GM19025 (cell line): ENCODE measurements around the gene SERTAD4.
"Not testable (repeated sequence)": the region's sequence is repeated elsewhere in the genome, so short reads cannot be mapped to it uniquely, and the experiment has no call there.

Source experiments
- ATAC-seq: cut with Tn5 transposase; IDR thresholded peaks from one replicate; pipeline ENCODE4 v1.9.1; 2021; ENCODE audit warnings: mild to moderate bottlenecking, low read depth, moderate library complexity; ENCODE audit not compliant: unreplicated experiment

The SERTAD4 gene

DNA sequence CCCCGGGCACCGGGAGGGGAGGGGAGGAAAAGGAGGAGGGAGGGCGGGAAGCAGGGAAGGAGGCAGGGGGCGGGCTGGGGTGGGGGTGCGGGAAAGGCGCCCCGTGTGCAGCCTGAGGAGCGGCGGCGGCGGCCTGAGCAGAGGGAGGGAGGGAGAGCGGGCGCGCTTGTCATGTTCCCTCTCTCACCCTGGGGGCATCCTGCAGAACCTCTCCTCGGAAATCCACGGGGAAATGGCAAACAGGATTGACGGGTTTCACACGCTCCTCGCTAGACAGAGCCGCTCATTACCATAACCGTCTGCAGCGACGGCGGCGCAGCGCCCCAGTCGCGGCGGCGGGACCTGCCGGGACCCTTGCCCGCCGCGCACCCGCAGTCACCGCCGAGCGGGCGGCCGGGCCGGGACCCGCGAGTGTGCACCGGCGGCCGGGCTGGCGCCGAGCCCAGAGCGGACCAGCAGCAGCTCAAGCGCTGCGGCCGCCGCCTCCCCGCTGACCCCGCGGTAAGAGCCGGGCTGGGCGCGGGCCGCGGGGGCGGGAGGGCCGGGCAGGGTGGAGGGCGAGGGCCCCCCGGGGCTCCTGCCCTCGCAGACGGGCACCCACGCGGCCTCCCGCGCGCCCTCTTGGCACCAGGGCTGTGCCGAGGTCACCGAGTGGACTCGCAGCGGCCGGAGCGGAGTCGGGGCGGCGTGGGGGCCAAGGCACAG is at the start of gene SERTAD4:
Gene SERTAD4, plus strand, starts transcription at position 286 of the 705 bp plus-strand sequence. CDS start 5,165 bp downstream, outside the sequence.
- ATAC-seq: no peak

DNA sequence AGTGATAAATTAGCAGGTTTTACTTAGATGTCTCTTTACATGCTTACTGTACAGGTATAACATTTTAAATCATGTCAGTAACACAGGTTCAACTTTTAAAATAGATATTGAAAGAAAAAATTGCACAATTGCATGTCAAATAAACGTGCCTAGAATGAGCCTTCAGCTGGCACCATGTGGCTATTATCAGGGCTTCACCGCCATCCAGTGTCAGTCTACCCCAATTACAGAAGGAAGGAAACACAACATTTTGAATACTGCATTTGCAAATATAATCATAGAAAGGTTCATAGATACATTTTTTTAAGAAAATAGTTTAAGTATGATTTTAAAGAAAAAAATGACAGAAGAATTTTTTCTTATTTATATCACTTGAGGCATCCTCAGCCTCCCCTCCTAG is 47.5 kb upstream of the SERTAD4 start:
- ATAC-seq: no peak

DNA sequence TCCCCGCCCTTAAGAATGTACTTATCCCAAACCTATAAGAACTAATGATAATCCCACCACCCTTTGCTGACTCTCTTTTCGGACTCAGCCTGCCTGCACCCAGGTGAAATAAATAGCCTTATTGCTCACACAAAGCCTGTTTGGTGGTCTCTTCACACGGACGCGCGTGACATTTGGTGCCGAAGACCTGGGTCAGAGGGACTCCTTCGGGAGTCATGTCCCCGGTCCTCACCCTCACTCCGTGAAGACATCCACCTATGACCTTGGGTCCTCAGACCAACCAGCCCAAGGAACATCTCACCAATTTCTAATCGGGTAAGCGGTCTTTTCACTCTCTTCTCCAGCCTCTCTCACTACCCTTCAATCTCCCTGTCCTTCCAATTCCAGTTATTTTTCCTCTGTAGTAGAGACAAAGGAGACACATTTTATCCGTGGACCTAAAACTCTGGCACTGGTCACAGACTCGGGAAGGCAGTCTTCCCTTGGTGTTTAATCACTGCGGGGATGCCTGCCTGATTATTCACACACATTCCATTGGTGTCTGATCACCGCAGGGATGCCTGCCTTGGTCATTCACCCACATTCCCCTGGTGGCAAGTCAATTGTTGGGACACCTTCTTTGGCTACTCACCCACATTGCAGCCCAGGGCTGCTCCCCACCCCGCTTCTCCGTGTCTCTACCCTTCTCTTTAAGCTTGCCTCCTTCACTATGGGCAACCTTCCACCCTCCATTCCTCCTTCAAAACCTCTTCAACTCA is 44.6 kb upstream of the SERTAD4 start:
- not testable (repeated sequence) for ATAC-seq

DNA sequence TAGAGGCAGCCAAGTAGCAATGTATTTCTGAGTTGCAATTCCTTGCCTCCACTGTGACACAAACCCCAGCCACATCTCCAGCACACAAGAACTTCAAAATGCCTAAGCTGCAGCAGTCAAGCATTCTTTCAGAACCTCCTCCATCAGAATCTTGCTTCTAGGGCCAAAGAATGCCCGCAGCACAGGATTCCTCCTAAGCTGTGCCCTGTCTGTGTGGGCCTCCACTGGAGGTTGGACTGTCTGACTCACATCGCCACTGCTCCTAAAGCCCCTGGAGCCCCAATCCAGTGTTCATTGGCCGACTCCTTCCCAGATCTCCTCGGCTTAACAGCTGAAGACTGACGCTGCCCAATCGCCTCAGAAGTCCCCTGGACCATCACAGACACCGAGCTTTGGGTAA is 43.2 kb upstream of the SERTAD4 start:
- ATAC-seq: no peak

DNA sequence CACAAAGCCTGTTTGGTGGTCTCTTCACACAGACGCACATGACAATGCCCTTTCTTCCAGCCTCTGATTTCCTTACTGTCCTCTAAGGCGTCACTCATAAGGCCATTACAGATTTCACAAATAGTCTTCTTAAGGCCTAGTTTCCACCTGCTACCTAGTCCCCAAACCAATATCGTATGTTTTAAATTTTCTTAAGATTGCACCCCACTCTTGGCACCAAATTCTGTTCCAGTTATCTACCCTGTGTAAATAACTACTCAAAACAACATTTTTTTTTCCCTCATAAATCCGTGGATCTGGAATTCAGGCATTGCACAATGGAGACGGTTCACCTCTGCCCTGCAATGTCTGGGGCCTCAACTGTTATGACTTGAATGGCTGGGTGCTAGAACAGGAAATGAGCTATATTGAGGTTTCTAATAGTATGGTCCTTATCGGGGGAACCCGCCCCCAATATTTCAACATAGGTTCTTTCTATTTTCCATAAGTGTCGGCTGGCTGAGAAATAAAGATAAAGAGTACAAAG is 36.9 kb upstream of the SERTAD4 start:
- no peak for ATAC-seq

DNA sequence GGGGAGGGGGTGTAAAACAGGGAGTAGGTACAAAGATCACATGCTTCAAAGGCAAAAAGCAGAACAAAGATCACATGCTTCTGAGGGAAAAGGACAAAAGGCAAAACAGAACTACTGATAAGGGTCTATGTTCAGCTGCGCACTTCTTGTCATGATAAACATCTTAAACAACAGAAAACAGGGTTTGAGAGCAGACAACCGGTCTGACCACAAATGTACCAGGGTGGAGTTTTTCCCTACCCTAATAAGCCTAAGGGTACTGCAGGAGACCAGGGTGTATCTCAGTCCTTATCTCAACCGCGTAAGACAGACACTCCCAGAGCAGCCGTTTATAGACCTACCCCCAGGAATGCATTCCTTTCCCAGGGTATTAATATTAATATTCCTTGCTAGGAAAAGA is 36.3 kb upstream of the SERTAD4 start:
- not testable (repeated sequence) for ATAC-seq

DNA sequence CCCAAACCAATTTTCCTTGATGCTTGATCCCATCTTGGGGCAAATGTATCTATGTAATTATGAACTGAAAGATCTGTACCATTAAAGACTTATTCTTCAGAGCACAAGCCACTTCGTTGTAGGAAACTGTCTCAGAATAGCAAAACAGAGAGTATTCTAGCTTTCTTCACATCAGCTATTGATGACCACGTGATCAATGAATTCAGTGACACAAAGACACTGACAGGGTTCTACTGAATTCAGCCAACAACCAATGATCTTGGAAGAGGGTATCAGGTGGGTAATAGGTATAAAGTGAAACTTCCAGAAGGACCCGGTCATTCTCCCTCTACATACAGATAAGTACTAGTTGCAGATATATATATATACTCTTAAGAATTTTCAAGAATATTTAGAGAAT is 33.8 kb upstream of the SERTAD4 start:
- no peak for ATAC-seq

DNA sequence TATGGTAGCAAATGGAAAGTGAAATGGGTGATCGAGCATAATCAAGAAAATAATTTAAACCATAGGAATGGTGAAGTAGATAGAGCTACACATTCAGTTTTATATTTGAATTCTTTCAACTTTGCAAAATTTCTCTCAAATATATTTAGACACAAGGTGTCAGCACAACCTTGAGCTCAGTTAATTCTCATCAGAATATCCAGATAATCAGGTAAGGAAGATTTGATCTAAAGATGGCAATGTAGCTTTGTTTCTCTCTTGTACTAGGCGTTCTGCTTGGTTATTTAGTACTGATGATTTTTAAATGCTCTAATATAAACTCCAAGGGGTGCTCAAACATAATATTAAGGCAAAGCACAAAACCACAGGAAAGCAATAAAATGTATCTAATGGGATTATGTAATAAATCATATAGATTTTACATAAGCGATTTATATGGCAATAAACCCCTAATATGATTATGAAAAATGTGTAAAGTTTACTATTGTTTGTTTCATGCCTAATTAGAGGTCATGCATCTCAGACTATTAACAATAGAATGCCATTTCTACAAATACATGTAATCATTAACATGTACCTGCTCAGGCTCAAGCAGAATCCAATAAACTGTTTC is 32.4 kb upstream of the SERTAD4 start:
- no peak for ATAC-seq

DNA sequence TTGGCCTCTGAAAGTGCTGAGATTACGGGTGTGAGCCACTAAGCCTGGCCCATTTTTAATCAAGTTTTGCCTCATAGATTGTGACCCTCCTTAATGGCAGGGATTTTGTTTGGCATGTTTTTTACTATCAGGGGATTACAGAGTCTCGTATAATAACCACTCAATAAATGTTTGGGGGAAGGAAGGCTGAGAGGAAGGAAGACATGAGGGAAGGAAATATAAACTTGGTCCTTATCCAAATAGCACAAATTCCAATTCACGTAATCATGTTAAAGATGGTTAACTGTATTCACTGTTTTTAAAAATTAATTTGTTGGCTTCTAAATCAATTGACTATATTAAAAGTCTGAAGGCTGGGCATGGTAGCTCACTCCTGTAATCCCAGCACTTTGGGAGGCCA is 30.9 kb upstream of the SERTAD4 start:
- no peak for ATAC-seq

DNA sequence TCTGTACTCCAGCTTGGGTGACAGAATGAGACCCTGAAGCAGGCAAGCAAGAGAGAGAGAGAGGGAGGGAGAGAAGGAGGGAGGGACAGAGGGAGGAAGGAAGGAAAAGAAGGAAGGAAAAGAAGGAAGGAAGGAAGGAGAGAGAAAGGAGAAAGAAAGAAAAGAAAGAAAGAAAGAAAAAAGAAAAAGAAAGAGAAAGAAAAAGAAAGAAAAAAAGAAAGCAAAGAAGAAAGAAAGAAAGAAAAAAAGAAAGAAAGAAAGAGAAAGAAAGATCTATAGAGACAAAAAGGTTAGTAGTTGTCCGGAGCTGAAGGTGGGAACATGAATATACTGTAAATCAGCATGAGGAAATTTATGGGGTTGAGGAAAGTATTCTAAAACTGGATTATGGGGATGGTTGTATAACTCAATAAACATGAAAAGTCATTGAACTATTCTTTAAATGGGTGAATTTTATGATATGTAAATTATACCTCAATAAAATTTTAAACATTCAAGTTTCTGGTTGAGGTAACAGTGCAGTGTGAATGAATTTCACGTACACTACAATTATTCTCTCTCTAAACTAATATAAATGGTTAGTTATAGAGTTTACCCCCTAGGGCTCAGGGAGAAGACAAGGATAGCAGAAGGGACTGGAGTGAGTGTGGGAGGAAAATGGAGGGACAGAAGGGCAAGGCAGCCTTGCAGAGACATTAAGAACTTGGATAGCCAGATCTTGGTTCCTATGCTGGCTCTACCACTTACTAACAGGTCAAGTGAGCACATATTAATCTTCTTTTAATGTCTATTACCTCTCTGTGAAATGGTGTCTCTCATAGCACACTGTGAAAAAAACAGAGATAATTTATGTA is 24.8 kb upstream of the SERTAD4 start:
- no peak for ATAC-seq

DNA sequence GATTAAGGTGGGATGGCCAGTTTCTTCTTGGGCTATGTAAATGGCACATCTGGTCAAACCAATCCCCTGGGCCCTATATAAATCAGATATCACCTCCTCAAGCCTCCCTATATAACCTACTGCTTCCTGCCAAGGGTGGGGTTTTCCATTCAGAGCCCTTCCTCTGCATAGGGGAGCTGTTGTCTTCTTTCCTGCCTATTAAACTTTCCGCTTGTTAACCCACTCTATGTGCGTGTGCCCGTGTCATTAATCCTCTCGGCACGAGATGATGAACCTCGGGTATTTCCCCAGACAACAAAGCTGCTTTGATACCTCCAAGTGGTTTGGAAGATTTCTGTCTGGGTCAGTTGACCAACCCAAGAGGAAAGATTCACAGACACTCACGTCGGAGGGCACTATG is 19.3 kb upstream of the SERTAD4 start:
- no peak for ATAC-seq

DNA sequence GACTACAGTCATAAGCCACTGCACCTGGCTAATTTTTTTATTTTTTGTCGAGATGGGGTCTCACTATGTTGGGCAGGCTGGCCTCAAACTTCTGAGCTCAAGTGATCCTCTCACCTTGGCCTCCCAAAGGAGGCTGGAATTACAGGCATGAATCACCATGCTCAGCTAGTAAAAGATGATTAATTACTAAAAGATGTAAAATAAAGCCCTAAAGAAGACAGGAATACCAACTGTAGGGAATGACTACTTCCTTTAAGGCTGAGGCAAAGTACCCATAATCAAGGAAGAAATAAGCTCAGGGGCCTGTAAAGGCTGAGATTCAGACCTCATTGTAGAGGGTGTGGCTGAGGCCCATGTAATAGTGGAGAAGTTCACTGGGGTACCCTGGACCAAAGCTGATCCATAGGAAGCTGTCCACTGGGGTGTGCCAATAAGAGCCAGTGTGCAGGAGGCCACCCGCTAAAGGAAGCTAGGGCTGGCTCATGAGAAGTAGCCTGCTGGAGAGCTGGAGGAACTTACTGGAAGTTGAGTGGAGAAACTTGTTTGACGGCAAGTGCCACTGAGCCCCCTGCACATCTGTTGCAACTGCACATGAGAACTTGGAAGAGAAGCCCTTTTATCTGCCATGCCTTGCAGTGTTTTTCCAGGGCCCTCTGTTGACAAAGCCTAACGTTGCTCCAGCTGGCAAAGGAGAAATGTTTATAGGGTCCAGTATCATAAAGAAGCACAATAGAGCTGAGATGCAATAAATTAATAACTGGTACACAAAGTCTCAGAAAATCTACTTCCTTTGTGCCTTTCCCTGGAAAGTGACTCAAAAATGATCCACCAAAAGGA is 17.8 kb upstream of the SERTAD4 start:
- no peak for ATAC-seq

DNA sequence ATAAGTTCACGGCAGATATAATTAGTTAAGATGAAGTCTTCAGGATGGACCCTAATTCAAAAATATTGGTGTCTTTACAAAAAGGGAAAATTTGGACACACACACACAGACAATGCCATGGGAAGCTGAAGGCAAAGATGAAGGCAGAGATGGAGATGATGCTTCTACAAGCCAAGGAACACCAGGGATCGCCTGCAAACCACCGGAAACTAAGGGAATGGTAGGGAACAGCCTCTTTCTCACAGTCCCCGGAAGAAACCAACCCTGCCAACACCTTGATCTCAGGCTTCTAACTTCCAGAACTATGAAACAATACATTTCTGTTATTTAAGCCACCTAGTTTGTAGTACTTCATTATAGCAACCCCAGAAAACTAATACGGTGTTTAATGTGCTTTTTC is 15.1 kb upstream of the SERTAD4 start:
- ATAC-seq: no peak

DNA sequence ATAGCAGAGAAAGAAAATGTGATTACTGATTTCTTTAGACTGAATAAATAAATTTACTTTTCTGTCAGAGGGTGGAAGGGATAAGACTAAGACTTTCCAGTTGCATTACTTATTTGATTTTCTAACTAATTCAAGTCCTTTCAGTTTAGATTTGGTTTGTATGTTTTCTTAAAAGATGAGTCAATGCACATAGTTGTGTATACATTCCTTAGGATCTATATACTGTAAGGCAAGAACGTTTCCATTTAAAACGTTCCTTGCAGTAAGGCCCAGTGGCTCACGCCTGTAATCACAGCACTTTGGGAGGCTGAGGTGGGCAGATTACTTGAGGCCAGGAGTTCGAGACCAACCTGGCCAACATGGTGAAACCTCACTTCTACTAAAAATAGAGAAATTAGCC is 14.5 kb upstream of the SERTAD4 start:
- no peak for ATAC-seq

DNA sequence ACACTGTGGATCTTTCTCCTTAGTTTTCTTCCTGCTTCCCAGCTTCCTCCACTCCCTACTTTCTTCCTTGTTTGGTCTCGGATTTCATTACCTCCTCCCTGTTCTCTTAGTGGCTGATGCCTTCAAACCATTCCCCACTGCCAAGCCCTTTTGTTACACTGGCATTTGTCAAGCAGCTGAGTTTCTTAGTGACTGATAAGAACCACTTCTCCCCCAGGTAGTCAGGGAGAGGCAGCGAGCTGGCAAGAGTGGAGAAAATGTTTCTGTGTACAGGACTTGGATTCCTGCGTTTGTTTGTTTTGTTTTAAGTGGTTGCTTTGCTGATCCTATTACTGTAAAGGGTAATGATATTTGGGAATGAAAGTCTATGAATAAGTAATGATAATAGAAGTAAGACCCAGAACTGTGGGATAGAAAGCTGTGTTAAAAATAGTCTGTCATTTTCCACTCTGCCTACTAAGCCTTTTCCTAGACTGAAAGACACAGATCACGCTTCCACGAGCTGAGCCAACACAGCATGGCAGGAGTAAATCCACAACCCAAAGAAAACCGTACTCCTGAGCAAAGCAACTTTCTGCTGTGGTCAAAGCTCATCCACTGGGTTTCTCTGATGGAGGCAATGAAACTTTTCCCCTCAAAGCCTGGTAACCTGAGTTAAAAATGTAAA is 10.1 kb upstream of the SERTAD4 start:
- no peak for ATAC-seq

DNA sequence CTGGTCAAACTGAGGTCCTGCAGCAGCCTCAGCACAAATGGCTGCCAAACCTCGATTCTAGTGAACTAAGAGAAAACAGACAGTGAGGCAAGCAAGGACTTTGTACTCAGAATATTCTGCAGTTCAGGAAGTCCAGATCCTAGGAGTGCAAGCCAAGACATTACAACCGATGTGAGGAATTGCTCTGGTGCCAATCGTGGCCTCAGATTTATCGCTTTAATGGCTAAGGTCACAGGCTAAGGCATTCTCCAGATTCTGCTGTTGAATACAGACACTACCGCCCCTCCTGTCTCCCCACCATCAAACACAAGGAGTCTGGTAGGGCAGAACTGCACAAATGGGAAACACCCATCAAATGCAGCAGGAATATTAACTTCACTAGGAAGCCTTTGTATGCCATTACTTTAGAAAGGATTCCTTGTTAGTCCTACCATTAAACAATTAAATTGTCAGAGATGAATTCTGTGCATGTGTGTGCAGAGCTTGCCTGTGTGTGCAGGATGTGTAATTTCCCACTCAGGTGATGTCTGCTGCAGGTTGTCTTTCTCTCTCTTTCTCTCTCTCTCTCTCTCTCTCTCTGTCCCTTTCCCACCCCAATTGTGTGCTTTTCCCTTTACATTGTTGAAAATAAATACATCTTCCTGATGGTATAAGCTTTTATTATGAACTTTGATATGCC is 9.2 kb upstream of the SERTAD4 start:
- no peak for ATAC-seq

DNA sequence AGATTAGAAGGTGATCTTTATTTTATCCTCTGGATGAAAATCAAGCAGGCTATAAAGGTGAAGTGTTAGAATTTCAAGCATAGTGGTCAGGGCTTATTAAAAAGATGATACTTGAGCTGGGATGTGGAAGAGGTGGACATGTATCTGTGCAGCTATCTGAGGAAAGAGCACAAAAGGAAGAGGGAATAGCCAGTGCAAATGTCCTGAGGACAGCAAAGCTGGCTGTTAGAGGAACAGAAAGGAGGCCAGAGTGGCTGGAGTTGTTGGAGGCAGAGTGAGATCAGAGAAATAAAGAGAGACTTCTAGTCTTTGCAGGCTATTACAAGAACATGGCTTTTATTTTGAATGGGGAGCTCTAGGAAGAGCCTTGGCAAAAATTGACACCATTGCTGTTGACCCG is 4.4 kb upstream of the SERTAD4 start:
- no peak for ATAC-seq

DNA sequence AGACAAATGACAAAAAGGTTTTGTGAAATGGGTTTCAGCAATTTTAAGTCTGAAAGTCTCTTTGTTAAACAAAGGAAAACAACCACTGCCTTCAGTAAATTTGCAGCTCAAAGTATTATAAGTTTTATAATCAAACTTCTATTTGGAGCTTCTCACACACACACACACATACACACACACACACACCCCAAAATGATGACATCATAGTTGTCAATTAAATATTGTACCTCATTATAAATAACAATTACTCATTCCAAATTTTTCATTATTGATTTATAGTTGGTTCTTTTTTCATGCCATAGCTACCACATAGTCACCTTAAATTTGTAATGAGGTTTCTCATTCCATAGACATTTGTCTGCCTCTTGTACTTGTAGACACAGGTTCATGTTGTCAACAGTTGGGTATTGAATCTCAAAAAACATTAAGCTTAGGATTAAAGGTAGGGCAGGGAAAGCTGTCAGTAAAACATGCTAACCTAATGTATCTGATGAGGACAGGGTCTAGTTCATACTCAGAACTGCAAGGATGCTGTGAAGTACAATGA is 2.4 kb upstream of the SERTAD4 start:
- ATAC-seq: no peak
